KMS-11 (cell line): Measurements from ENCODE around the gene EVA1C.
A peak's percentile ranks its signal among the peaks of the same experiment; 100 is the strongest.

Source experiments
- H2AFZ ChIP-seq: fragments of 200-600 bp; sonication (generic); 2 replicates; pipeline ENCODE4 v1.6.1; 2016; ENCODE audit warnings: antibody characterized with exemption, mixed run types, low read depth
- H3K27ac ChIP-seq: fragments of 200-600 bp; sonication (generic); 2 replicates; pipeline ENCODE4 v1.6.1; 2016; ENCODE audit warnings: mild to moderate bottlenecking, mixed run types
- H3K27me3 ChIP-seq: fragments of 200-600 bp; sonication (generic); 2 replicates; pipeline ENCODE4 v1.6.1; 2017; ENCODE audit warnings: mild to moderate bottlenecking, low read depth, mixed run types, moderate library complexity; ENCODE audit not compliant: insufficient read depth
- H3K36me3 ChIP-seq: fragments of 200-600 bp; sonication (generic); 2 replicates; pipeline ENCODE4 v1.6.1; 2017; ENCODE audit warnings: mild to moderate bottlenecking, mixed run types; ENCODE audit not compliant: insufficient read depth
- H3K4me1 ChIP-seq: fragments of 200-600 bp; sonication (generic); 2 replicates; pipeline ENCODE4 v1.6.1; 2016; ENCODE audit warnings: mild to moderate bottlenecking, low read depth, mixed run types; ENCODE audit not compliant: poor library complexity, severe bottlenecking
- H3K4me2 ChIP-seq: fragments of 200-600 bp; sonication (generic); 2 replicates; pipeline ENCODE4 v1.7.0; 2016; ENCODE audit warnings: mild to moderate bottlenecking, mixed run types
- H3K4me3 ChIP-seq: fragments of 200-600 bp; sonication (generic); IDR thresholded peaks from 2 replicates; pipeline ENCODE4 v1.6.1; 2017; ENCODE audit warnings: low read depth, low read length, mixed read lengths; ENCODE audit not compliant: insufficient read depth
- H3K79me2 ChIP-seq: fragments of 200-600 bp; sonication (generic); 2 replicates; pipeline ENCODE4 v1.6.1; 2016; ENCODE audit warnings: low read depth, mixed run types; ENCODE audit not compliant: insufficient read depth
- H3K9ac ChIP-seq: fragments of 200-600 bp; sonication (generic); 2 replicates; pipeline ENCODE4 v1.6.1; 2016; ENCODE audit warnings: mild to moderate bottlenecking, mixed run types
- H4K20me1 ChIP-seq: fragments of 200-600 bp; sonication (generic); 2 replicates; pipeline ENCODE4 v1.6.1; 2016; ENCODE audit warnings: mild to moderate bottlenecking, mixed run types; ENCODE audit not compliant: insufficient read depth
- TF ChIP-seq, protein P1 (sequence below): fragments of 200-600 bp; sonication (generic); conservative IDR thresholded peaks from 2 replicates; pipeline ENCODE4 v1.6.1; 2017; ENCODE audit warnings: low read depth, mild to moderate bottlenecking, antibody characterized with exemption, low read length, moderate library complexity, mixed read lengths

Gene EVA1C

DNA sequence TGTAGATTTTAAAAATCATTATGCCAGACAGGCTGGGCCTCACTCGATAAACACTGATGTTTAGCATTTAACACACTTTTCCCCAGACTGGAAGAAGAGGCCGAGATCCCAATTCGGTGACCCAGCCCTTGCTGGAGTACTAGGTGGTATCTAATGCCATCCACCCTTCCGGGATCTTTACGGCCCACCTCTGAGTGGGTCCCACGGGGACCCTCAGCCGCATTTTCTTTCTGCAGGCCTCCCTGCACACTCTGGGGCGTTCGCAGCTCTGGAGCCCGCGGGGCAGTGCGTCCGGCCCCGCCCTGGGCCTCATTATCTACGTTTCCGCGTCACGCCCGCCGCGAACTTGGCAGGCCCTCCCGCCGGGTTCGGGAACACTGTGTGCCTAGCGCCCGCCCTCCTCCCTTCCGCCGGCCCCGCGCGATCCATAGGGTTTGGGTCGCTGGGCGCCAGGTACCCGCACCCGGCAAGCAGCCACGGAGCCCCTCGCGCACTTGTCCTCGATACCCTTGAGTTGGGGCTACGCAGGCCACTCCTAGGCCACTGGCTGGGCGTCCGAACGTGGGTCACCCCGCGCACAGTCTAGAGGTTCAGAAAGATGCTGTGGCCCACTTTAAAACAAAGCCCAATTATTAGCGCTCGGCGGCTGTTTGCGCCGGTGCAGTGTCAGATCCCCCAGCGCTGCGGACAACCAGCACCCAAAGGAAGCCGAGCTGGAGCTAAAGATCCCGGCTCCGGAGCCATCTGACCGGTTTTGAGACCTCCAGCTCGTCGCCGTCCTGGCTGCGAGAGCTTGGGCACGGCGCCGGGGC, 950 bp upstream of the EVA1C start:
- H3K27ac ChIP-seq = no peak overlapping the region
- H2AFZ ChIP-seq = peak overlapping the region; percentile 50; the same call in 1 of the 2 replicates
- H4K20me1 ChIP-seq = no peaks in the 10 kb centered on the region
- no peak overlapping the region for H3K9ac ChIP-seq
- no peaks in the 10 kb centered on the region for H3K4me1 ChIP-seq
- H3K27me3 ChIP-seq = no peaks in the 10 kb centered on the region
- TF ChIP-seq, protein P1, sequence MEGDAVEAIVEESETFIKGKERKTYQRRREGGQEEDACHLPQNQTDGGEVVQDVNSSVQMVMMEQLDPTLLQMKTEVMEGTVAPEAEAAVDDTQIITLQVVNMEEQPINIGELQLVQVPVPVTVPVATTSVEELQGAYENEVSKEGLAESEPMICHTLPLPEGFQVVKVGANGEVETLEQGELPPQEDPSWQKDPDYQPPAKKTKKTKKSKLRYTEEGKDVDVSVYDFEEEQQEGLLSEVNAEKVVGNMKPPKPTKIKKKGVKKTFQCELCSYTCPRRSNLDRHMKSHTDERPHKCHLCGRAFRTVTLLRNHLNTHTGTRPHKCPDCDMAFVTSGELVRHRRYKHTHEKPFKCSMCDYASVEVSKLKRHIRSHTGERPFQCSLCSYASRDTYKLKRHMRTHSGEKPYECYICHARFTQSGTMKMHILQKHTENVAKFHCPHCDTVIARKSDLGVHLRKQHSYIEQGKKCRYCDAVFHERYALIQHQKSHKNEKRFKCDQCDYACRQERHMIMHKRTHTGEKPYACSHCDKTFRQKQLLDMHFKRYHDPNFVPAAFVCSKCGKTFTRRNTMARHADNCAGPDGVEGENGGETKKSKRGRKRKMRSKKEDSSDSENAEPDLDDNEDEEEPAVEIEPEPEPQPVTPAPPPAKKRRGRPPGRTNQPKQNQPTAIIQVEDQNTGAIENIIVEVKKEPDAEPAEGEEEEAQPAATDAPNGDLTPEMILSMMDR = no peak
- no peaks in the 10 kb centered on the region for H3K36me3 ChIP-seq
- no peak overlapping the region for H3K4me3 ChIP-seq
- no peak overlapping the region for H3K4me2 ChIP-seq
- no peaks in the 10 kb centered on the region for H3K79me2 ChIP-seq

DNA sequence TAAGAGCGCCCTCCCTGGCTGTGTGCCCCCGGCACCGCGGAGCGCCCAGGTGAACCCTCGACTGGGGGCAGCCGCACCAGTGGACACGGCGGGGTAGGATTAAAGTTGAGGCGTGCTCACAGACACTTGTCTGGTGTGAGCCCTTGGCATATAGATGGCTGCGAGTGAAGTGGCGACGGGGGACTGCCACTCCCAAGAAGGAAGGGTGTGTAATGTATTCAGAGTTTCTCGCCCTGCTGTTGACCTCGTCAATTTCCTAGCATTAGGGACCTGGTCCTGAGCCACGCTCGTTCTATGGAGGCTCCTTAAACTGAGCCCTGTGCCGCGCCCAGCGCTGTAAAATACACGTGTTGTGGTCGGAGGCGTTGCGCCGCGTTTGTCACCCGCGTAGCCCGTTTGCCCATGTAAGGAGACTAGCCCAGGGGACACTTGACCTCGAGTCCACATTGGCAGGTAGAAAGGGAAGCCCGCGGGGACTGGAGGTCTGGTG, 554 bp downstream of the EVA1C start:
- H3K9ac ChIP-seq = no peak overlapping the region

DNA sequence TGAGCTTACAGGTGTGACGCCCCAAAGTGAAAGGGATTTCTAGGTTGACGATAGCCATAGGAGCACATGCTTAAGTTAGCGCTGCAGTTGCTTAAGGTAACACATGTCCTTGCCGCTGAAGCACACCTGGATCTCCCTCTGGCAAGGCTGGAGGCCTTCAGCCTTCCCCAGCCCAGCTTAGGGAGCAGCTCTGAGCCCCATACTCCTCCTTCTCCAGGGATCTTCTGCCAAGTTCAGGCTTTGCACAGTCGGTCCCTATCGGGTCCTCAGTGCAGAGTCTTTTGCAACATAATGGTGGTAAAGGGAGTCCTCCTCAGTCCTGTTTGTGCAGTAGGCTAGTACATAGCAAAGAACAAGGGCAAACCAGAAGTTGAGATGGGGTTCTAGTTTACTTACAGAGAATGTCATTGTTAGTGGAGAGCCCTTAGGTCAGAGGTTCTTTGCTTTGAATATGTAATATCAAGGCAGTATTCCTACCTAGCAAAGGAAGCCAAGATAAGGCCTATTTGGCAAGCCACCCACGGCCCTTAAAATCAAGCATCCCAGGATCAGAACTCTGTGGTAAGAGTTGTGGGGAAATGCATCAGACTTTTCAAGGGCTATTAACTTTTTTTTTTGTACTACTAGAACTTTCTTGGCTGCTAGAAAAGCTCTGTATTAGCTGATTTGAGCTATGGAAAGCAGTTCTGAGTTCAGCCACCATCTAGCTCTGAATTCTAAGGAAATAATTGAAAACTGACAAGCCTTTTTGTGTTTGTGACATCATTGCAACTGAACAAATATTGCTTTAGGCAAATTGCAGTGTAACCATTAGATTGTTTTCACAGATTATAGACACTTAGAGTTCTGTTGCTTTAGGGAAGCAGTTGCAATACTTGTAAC, 1.4 kb downstream of the EVA1C start:
- TF ChIP-seq, protein P1 = no peak
- H4K20me1 ChIP-seq = no peaks in the 10 kb centered on the region
- H3K79me2 ChIP-seq = no peaks in the 10 kb centered on the region
- H3K4me2 ChIP-seq = no peak overlapping the region
- no peak overlapping the region for H2AFZ ChIP-seq
- H3K27ac ChIP-seq = no peak overlapping the region
- no peak overlapping the region for H3K4me3 ChIP-seq
- H3K4me1 ChIP-seq = no peaks in the 10 kb centered on the region
- no peak overlapping the region for H3K9ac ChIP-seq
- H3K36me3 ChIP-seq = no peaks in the 10 kb centered on the region
- no peaks in the 10 kb centered on the region for H3K27me3 ChIP-seq

More for the DNA sequence above, 554 bp downstream of the EVA1C start:
- no peaks in the 10 kb centered on the region for H3K27me3 ChIP-seq
- H3K36me3 ChIP-seq = no peaks in the 10 kb centered on the region
- no peaks in the 10 kb centered on the region for H3K4me1 ChIP-seq
- H3K4me3 ChIP-seq = no peak overlapping the region
- H2AFZ ChIP-seq = no peak overlapping the region
- no peaks in the 10 kb centered on the region for H4K20me1 ChIP-seq
- no peak overlapping the region for H3K27ac ChIP-seq
- H3K79me2 ChIP-seq = no peaks in the 10 kb centered on the region
- H3K4me2 ChIP-seq = no peak overlapping the region
- TF ChIP-seq, protein P1 = no peak

DNA sequence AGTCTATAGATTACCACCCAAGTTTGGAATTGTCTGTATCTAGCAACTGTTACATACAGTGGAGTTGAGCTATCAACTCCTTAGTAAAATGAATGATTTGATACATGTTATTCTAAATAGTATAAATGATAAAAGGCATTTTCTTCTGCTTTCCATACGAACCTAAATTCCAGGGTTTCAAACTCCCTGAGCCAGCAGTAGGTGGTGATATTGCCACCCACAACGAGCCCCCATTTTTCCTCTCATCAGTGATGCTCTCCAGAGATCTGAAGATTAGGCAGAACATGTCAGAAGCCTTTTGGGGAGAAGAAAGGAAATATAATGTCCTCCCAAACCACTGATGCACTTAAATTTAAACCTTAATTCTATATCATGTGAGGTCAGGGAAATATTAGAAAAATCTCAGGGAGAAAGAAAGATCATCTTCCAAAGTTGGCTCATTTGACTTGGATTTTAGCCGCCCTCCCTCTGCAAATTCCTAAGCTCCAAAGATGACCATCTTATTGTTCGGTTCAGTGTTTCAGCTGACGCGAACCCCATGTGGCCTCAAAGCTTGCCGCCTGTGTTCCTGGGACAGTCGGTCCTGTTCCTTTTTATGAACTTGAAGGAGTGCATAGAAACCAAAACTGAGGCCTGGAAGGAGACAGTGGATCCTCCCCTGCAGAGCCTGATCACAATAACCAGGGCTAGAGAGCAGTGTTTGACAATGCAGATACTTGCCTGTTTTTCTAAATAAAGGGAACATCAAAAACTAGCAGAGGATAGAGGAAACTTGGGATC, 2.3 kb downstream of the EVA1C start:
- Histone ChIP-seq H3K27me3 (no peaks in the 10 kb centered on the region), H2AFZ (no peak overlapping the region), H3K36me3 (no peaks in the 10 kb centered on the region), H3K9ac (no peak overlapping the region), H3K4me2 (no peak overlapping the region), H3K27ac (no peak overlapping the region), H3K4me1 (no peaks in the 10 kb centered on the region), H3K79me2 (no peaks in the 10 kb centered on the region), H3K4me3 (no peak overlapping the region), H4K20me1 (no peaks in the 10 kb centered on the region)
- TF ChIP-seq, protein P1 = no peak
